ENCODE data around the gene IGIP.

DNA sequence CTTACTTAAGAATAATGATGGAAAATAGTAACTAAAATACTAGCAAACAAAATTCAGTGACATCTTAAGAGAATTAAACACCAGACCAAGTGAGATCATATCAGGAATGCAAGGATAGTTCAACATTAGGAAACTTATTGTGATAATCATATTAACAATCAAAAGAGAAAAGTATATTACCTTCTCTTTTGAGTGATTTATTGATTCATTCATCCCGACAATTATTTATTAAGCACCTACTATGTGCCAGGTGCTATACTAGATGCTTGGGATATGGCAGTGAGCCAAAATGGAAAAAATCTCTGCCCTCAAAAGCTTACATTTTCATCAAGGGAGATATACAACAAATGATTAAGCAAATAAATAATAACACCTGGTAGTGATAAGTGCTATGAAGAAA, 35.5 kb upstream of the IGIP start:
- TF ChIP-seq, protein P1, sequence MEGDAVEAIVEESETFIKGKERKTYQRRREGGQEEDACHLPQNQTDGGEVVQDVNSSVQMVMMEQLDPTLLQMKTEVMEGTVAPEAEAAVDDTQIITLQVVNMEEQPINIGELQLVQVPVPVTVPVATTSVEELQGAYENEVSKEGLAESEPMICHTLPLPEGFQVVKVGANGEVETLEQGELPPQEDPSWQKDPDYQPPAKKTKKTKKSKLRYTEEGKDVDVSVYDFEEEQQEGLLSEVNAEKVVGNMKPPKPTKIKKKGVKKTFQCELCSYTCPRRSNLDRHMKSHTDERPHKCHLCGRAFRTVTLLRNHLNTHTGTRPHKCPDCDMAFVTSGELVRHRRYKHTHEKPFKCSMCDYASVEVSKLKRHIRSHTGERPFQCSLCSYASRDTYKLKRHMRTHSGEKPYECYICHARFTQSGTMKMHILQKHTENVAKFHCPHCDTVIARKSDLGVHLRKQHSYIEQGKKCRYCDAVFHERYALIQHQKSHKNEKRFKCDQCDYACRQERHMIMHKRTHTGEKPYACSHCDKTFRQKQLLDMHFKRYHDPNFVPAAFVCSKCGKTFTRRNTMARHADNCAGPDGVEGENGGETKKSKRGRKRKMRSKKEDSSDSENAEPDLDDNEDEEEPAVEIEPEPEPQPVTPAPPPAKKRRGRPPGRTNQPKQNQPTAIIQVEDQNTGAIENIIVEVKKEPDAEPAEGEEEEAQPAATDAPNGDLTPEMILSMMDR (IDR thresholded peaks at IDR 0.05; ENCODE audit: low read depth, low read length, poor library complexity, severe bottlenecking) = no peak
- no peak for TF ChIP-seq EZH2phosphoT487 (IDR thresholded peaks at IDR 0.05; ENCODE audit: borderline replicate concordance, low read length)

All from DOHH2 (cell line).